IMR-90 (cell line): Measurements from ENCODE around the gene TRA2B. TPM values are rescaled to one million over a fixed set of nuclear protein-coding genes. Genes with fewer than 3 reads are reported as not detected.

ENCODE experiments used
- ATAC-seq: fragments of 200-7000 bp; cut with Tn5 transposase; 2 replicates; pipeline ENCODE4 v1.9.1; 2020; ENCODE audit warnings: low read depth, mild to moderate bottlenecking, moderate library complexity
- BruUV-seq: library from RNA; stranded (reverse); fragments of 400-500 nt; replicated peaks from 2 replicates; lab custom pipeline; 2021; lab: Mats Ljungman, UMichigan
- CTCF ChIA-PET: fragments of 300-600 bp; formaldehyde crosslinking; extraction: SDS; loops from one replicate; lab custom pipeline; 2021; ENCODE audit warnings: antibody characterized with exemption; lab: Yijun Ruan, JAX
- POLR2A ChIA-PET: fragments of 300-600 bp; sonication (Branson Sonifier 250); formaldehyde crosslinking; loops from one replicate; lab custom pipeline; 2022; ENCODE audit warnings: antibody characterized with exemption; ENCODE audit not compliant: unreplicated experiment; lab: Charles Lee
- DNase-seq: peaks from one replicate; pipeline ENCODE4 v3.0.0; 2013
- H2AFZ ChIP-seq: replicated peaks from 2 replicates; pipeline ENCODE3; 2013; ENCODE audit warnings: low read length, mild to moderate bottlenecking; ENCODE audit not compliant: poor library complexity
- H2AK5ac ChIP-seq: 2 replicates; pipeline ENCODE4 v1.6.1; 2013; ENCODE audit warnings: low read depth, low read length, inconsistent platforms
- H2AK9ac ChIP-seq: replicated peaks from 2 replicates; pipeline ENCODE3; 2013; ENCODE audit warnings: mild to moderate bottlenecking, low read depth, low read length, moderate library complexity; ENCODE audit not compliant: poor library complexity
- H2BK120ac ChIP-seq: 2 replicates; pipeline ENCODE4 v1.6.1; 2013; ENCODE audit warnings: low read depth, low read length, inconsistent platforms
- H2BK15ac ChIP-seq: 3 replicates; pipeline ENCODE4 v1.6.1; 2013; ENCODE audit warnings: low read depth, low read length, inconsistent platforms
- H2BK20ac ChIP-seq: 2 replicates; pipeline ENCODE4 v1.6.1; 2013; ENCODE audit warnings: low read depth, mild to moderate bottlenecking, inconsistent platforms, low read length, moderate library complexity
- H2BK5ac ChIP-seq: 2 replicates; pipeline ENCODE4 v1.6.1; 2013; ENCODE audit warnings: mild to moderate bottlenecking, low read depth, low read length, inconsistent platforms; ENCODE audit not compliant: poor library complexity, severe bottlenecking
- H3K14ac ChIP-seq: replicated peaks from 2 replicates; pipeline ENCODE4 v1.6.1; 2013; ENCODE audit warnings: low read depth, low read length, inconsistent platforms
- H3K18ac ChIP-seq: 2 replicates; pipeline ENCODE4 v1.6.1; 2013; ENCODE audit warnings: low read depth, low read length, control low read depth
- H3K23ac ChIP-seq: 2 replicates; pipeline ENCODE4 v1.6.1; 2013; ENCODE audit warnings: low read depth, low read length, inconsistent platforms
- H3K27ac ChIP-seq: 2 replicates; pipeline ENCODE4 v1.5.1; 2013; ENCODE audit warnings: mild to moderate bottlenecking, control low read depth, low read length; ENCODE audit not compliant: insufficient read depth
- H3K27me3 ChIP-seq: 2 replicates; pipeline ENCODE4 v1.6.1; 2013; ENCODE audit warnings: low read length; ENCODE audit not compliant: control insufficient read depth, insufficient read depth
- H3K36me3 ChIP-seq: 2 replicates; pipeline ENCODE4 v1.6.1; 2013; ENCODE audit warnings: low read length, mixed read lengths; ENCODE audit not compliant: control insufficient read depth, insufficient read depth
- H3K4ac ChIP-seq: 2 replicates; pipeline ENCODE4 v1.6.1; 2013; ENCODE audit warnings: low read depth, low read length, inconsistent platforms
- H3K4me1 ChIP-seq: 2 replicates; pipeline ENCODE4 v1.6.1; 2013; ENCODE audit warnings: low read length, mixed read lengths; ENCODE audit not compliant: control insufficient read depth, insufficient read depth
- H3K4me2 ChIP-seq: 2 replicates; pipeline ENCODE4 v1.6.1; 2013; ENCODE audit warnings: low read depth, mild to moderate bottlenecking, control low read depth, low read length, moderate library complexity
- H3K4me3 ChIP-seq: 2 replicates; pipeline ENCODE4 v1.5.1; 2013; ENCODE audit warnings: low read depth, mild to moderate bottlenecking, control low read depth, low read length, moderate library complexity; ENCODE audit not compliant: insufficient read depth
- H3K56ac ChIP-seq: 2 replicates; pipeline ENCODE4 v1.6.1; 2013; ENCODE audit warnings: low read length, inconsistent platforms; ENCODE audit not compliant: insufficient read depth; ENCODE audit errors: extremely low read depth
- H3K79me1 ChIP-seq, 2 experiments: 2 replicates each; pipeline ENCODE4 v1.6.1; 2013; ENCODE audit warnings: low read length in 2 of 2, inconsistent platforms in 1 of 2, low read depth in 1 of 2
- H3K9ac ChIP-seq: 2 replicates; pipeline ENCODE4 v1.6.1; 2013; ENCODE audit warnings: low read depth, low read length, control low read depth
- H3K9me1 ChIP-seq: 2 replicates; pipeline ENCODE4 v1.6.1; 2013; ENCODE audit warnings: low read length, inconsistent platforms; ENCODE audit not compliant: insufficient read depth
- H3K9me3 ChIP-seq: 2 replicates; pipeline ENCODE4 v1.6.1; 2013; ENCODE audit warnings: low read length; ENCODE audit not compliant: control insufficient read depth, insufficient read depth
- H4K20me1 ChIP-seq: 2 replicates; pipeline ENCODE4 v1.6.1; 2013; ENCODE audit warnings: low read length, inconsistent platforms; ENCODE audit not compliant: insufficient read depth
- H4K5ac ChIP-seq: 2 replicates; pipeline ENCODE4 v1.6.1; 2013; ENCODE audit warnings: mild to moderate bottlenecking, low read depth, low read length, control low read depth
- H4K8ac ChIP-seq, 2 experiments: 2 replicates each; pipeline ENCODE4 v1.6.1; 2013; ENCODE audit warnings: low read depth in 2 of 2, low read length in 2 of 2, control low read depth in 1 of 2, inconsistent platforms in 1 of 2
- H4K91ac ChIP-seq: 2 replicates; pipeline ENCODE4 v1.6.1; 2013; ENCODE audit warnings: low read depth, low read length, inconsistent platforms; ENCODE audit not compliant: insufficient read depth
- CHD1 ChIP-seq: IDR thresholded peaks from 2 replicates; pipeline ENCODE4 v1.6.1; 2012; ENCODE audit warnings: low read depth, low read length, improper control_type of control experiment
- CTCF ChIP-seq: conservative IDR thresholded peaks from 2 replicates; pipeline ENCODE4 v1.5.1; 2012; ENCODE audit warnings: mild to moderate bottlenecking, low read depth, low read length, improper control_type of control experiment
- FOS ChIP-seq: fragments of 150-350 bp; IDR thresholded peaks from 2 replicates; pipeline ENCODE4 v1.6.1; 2016; ENCODE audit warnings: low read depth, low read length
- MAFK ChIP-seq: IDR thresholded peaks from 2 replicates; pipeline ENCODE4 v1.6.1; 2012; ENCODE audit warnings: low read depth, low read length, improper control_type of control experiment
- MAZ ChIP-seq: IDR thresholded peaks from 2 replicates; pipeline ENCODE4 v1.6.1; 2012; ENCODE audit warnings: low read depth, mild to moderate bottlenecking, low read length, improper control_type of control experiment, moderate library complexity, borderline replicate concordance
- MXI1 ChIP-seq: IDR thresholded peaks from 2 replicates; pipeline ENCODE4 v1.6.1; 2012; ENCODE audit warnings: low read depth, mild to moderate bottlenecking, low read length, moderate library complexity, borderline replicate concordance
- NFE2L2 ChIP-seq: fragments of 150-350 bp; IDR thresholded peaks from 2 replicates; pipeline ENCODE4 v1.6.1; 2016; ENCODE audit warnings: low read depth, mild to moderate bottlenecking, low read length
- POLR2A ChIP-seq: IDR thresholded peaks from 2 replicates; pipeline ENCODE4 v1.6.1; 2012; ENCODE audit warnings: mild to moderate bottlenecking, low read depth, low read length
- RAD21 ChIP-seq: IDR thresholded peaks from 2 replicates; pipeline ENCODE4 v1.6.1; 2012; ENCODE audit warnings: low read length, improper control_type of control experiment
- RCOR1 ChIP-seq: IDR thresholded peaks from 2 replicates; pipeline ENCODE4 v1.6.1; 2012; ENCODE audit warnings: mild to moderate bottlenecking, low read length, improper control_type of control experiment; ENCODE audit not compliant: insufficient replicate concordance
- RFX5 ChIP-seq: IDR thresholded peaks from 2 replicates; pipeline ENCODE4 v1.8.0; 2012; ENCODE audit warnings: low read depth, mild to moderate bottlenecking, low read length, moderate library complexity
- SMC3 ChIP-seq: fragments of 150-350 bp; IDR thresholded peaks from 2 replicates; pipeline ENCODE4 v1.6.1; 2016; ENCODE audit warnings: low read depth, mild to moderate bottlenecking, antibody characterized with exemption, low read length, moderate library complexity
- USF2 ChIP-seq: fragments of 150-350 bp; IDR thresholded peaks from 2 replicates; pipeline ENCODE4 v1.6.1; 2017; ENCODE audit warnings: mild to moderate bottlenecking, antibody characterized with exemption, low read length, low read depth
- WGBS, 2 experiments: methylation state at CpG; one replicate each; pipeline versions ENCODE4 v1.1.5 to v1.1.7; 2013; ENCODE audit warnings: missing lambda C conversion rate in 2 of 2; ENCODE audit not compliant: insufficient read length in 1 of 2; ENCODE audit errors: extremely low coverage in 2 of 2; 5-methylcytosine and 5-hydroxymethylcytosine counted together
- dilution Hi-C: fragments of 300-500 bp; cut with HindIII; formaldehyde crosslinking; loops from one replicate; pipeline ENCODE4 v1.14.3; 2018; ENCODE audit warnings: low sequenced_read_pairs; ENCODE audit not compliant: unreplicated experiment
- in situ Hi-C: fragments of 300-500 bp; cut with MboI; formaldehyde crosslinking; loops from 3 replicates; pipeline ENCODE4 v1.14.3; 2019; ENCODE audit warnings: low sequenced_read_pairs, inconsistent platforms, mixed read lengths
- intact Hi-C: fragments of 100-400 bp; cut with micrococcal nuclease; formaldehyde crosslinking; loops from 2 replicates; pipeline ENCODE4 v1.10.0; 2022
- polyA plus RNA-seq, 3 experiments: library from polyadenylated mRNA; depleted of rRNA; stranded (reverse); fragments of >200 nt; gene quantifications; 2 replicates each; pipeline ENCODE4 v1.2.3, GENCODE V29; 2012; ENCODE audit warnings: low replicate concordance in 1 of 3
- total RNA-seq: library from RNA; depleted of rRNA; stranded (reverse); fragments of >200 nt; gene quantifications from 2 replicates; pipeline ENCODE4 v1.2.3, GENCODE V29; 2012
- TF ChIP-seq, protein P1 (sequence below): fragments of 150-350 bp; IDR thresholded peaks from 2 replicates; pipeline ENCODE4 v1.6.1; 2016; ENCODE audit warnings: low read depth, mild to moderate bottlenecking, low read length, moderate library complexity, borderline replicate concordance

TRA2B gene
- total and polyA plus RNA-seq, 2 of the 4 experiments (the other 2 are of a cell fraction), result 127 to 208 TPM

DNA sequence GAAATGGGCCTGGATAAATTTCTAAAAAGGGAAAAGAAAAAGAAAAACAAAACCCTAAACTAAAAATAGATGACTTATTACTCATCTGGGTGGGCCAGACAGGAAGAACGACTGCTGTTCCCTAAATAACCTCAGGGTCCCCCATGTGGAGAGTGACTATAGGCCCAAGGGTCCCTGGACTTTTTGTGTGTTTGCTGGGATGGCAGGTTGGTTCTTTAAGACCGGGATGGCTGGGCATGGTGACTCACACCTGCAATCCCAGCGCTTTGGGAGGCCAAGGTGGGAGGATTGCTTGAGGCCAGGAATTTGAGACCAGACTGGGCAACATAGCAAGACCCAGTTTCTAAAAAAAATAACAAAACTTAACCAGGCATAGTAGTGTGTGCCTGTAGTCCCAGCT, 43.8 kb upstream of the TRA2B start:
- Histone ChIP-seq H2AK9ac (no peak overlapping the region), H3K14ac (no peak overlapping the region), H3K4me2 (no peak overlapping the region), H4K20me1 (no peaks in the 10 kb centered on the region), H2AFZ (no peak overlapping the region), H3K23ac (no peak overlapping the region), H3K27ac (no peak overlapping the region), H3K4me1 (0 out of 2 replicates have a peak, but pooled peaks cover 2% of the 10 kb centered on the region), H3K9me3 (no peaks in the 10 kb centered on the region), H3K56ac (no peak overlapping the region), H3K9me1 (no peaks in the 10 kb centered on the region), H3K9ac (no peak overlapping the region), H2BK5ac (no peak overlapping the region), H4K8ac (no peak overlapping the region), H3K27me3 (no peaks in the 10 kb centered on the region; the same call in 1 of the 2 replicates), H3K4ac (no peak overlapping the region), H3K79me1 (no peaks in the 10 kb centered on the region), H2BK15ac (no peak overlapping the region), H3K4me3 (no peak overlapping the region), H3K36me3 (no peaks in the 10 kb centered on the region), H2BK120ac (no peak overlapping the region), H4K91ac (no peak overlapping the region), H2AK5ac (no peak overlapping the region), H2BK20ac (no peak overlapping the region), H4K5ac (no peak overlapping the region), H3K18ac (no peak overlapping the region)
- CTCF ChIA-PET, result no interaction called here
- ATAC-seq (no peak), DNase-seq (no peak)
- no TSS peak for BruUV-seq
- no CpG with 5 or more reads among the region's 3 CpGs for WGBS, 2 experiments
- in situ Hi-C loops (loop anchor here (5.0 to 25.0 kb wide), 3 partner anchors 296 to 831 kb away; partner anchors contain the start of gene RFC4), dilution Hi-C loops (no loop called here), intact Hi-C loops (loop anchor here (1.0 to 5.0 kb wide), 3 partner anchors 127 to 636 kb away; partner anchors contain the start of gene ETV5)
- POLR2A ChIA-PET, result no interaction called here
- TF ChIP-seq MAFK (no peak), POLR2A (no peak), NFE2L2 (no peak), CHD1 (no peak), FOS (no peak), RCOR1 (no peak), RAD21 (no peak), RFX5 (no peak), MXI1 (no peak), SMC3 (no peak), USF2 (no peak), MAZ (no peak), CTCF (no peak)
- TF ChIP-seq, protein P1, sequence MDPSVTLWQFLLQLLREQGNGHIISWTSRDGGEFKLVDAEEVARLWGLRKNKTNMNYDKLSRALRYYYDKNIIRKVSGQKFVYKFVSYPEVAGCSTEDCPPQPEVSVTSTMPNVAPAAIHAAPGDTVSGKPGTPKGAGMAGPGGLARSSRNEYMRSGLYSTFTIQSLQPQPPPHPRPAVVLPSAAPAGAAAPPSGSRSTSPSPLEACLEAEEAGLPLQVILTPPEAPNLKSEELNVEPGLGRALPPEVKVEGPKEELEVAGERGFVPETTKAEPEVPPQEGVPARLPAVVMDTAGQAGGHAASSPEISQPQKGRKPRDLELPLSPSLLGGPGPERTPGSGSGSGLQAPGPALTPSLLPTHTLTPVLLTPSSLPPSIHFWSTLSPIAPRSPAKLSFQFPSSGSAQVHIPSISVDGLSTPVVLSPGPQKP, result no peak
